Measurements from ENCODE around the gene SLC35F2. TPM values are rescaled to one million over a fixed set of nuclear protein-coding genes. Genes with fewer than 3 reads are reported as not detected.

SLC35F2 gene
- total and polyA plus RNA-seq, 2 of the 8 experiments (the other 6 are each of a cell fraction or from before 2014, with no cell fraction given) = 15.1 to 29.7 TPM

DNA sequence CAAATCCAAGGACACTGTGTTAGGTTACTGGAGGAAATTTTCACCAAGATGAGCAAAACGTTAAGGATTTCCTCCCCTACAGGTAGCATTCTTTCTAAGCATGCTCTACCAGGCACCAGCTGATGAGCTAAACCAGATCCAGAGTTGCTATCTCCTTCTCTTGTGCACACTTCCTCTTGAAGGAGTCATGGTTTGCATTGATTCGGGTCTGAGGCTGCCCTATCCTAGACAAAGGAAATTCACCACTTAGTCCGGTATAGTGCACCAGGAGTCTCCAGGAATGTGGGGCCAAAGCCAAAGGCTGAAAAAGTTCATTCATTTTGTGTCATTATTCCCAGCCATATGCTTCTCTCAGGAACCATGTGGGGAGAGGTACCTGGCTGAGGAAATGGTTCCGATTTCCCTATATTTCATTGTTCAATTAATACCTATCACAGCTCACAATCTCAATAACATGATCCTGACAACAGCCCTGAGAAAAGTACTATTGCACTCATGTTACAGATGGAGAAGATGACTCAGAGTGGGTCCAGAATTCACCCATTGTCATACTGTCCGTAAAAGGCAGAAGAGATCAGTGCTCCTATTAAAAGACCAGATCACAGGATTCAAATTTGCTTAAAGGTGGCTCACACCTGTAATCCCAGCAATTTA, 39.1 kb downstream of the SLC35F2 start (continued):
- no peak for TF ChIP-seq TAF7 (optimal IDR thresholded peaks at IDR 0.05; ENCODE audit: borderline replicate concordance, low read depth, low read length)

All from H1 (cell line).